Neuronal stem cell (in vitro differentiated cells): ENCODE measurements around the gene MYORG.

Experiments used
- DNase-seq: peaks from one replicate; pipeline ENCODE4 v3.0.0-alpha.2; 2013; ENCODE audit warnings: low spot score
- H2AFZ ChIP-seq: one replicate; pipeline ENCODE4 v1.6.1; 2013; ENCODE audit warnings: mild to moderate bottlenecking, low read length, inconsistent platforms
- H2AK5ac ChIP-seq: 2 replicates; pipeline ENCODE4 v1.6.1; 2013; ENCODE audit warnings: low read depth, mild to moderate bottlenecking, inconsistent platforms, low read length, moderate library complexity, mixed read lengths
- H2BK120ac ChIP-seq: 2 replicates; pipeline ENCODE4 v1.6.1; 2013; ENCODE audit warnings: low read depth, mild to moderate bottlenecking, inconsistent platforms, low read length, moderate library complexity, mixed read lengths
- H2BK12ac ChIP-seq: one replicate; pipeline ENCODE4 v1.6.1; 2013; ENCODE audit warnings: low read length, inconsistent platforms
- H2BK15ac ChIP-seq: 2 replicates; pipeline ENCODE4 v1.6.1; 2013; ENCODE audit warnings: mild to moderate bottlenecking, low read length, inconsistent platforms, mixed read lengths
- H2BK5ac ChIP-seq: one replicate; pipeline ENCODE4 v1.6.1; 2013; ENCODE audit warnings: inconsistent platforms, mild to moderate bottlenecking, low read length, moderate library complexity
- H3K14ac ChIP-seq: one replicate; pipeline ENCODE4 v1.6.1; 2013; ENCODE audit warnings: low read length, inconsistent platforms
- H3K18ac ChIP-seq: 2 replicates; pipeline ENCODE4 v1.6.1; 2013; ENCODE audit warnings: low read length, inconsistent platforms
- H3K23ac ChIP-seq: 2 replicates; pipeline ENCODE4 v1.6.1; 2013; ENCODE audit warnings: low read depth, mild to moderate bottlenecking, mixed read lengths, low read length, inconsistent platforms; ENCODE audit not compliant: poor library complexity
- H3K27ac ChIP-seq: replicated peaks from 3 replicates; pipeline ENCODE4 v1.5.1; 2013; ENCODE audit warnings: low read length, inconsistent platforms
- H3K27me3 ChIP-seq, 3 experiments: 2 replicates each; pipeline ENCODE4 v1.6.1; 2013; ENCODE audit warnings: low read length in 3 of 3, mild to moderate bottlenecking in 2 of 3, inconsistent platforms in 1 of 3, low read depth in 1 of 3, mixed read lengths in 1 of 3, moderate library complexity in 1 of 3; ENCODE audit not compliant: control insufficient read depth in 3 of 3, insufficient read depth in 3 of 3
- H3K36me3 ChIP-seq, 2 donors: replicated peaks in 1 of 2; 2 replicates each; pipeline ENCODE4 v1.6.1; 2013; ENCODE audit warnings: low read length in 2 of 2; ENCODE audit not compliant: control insufficient read depth in 2 of 2, insufficient read depth in 2 of 2
- H3K4ac ChIP-seq: 2 replicates; pipeline ENCODE4 v1.6.1; 2013; ENCODE audit warnings: inconsistent platforms, mild to moderate bottlenecking, low read length, moderate library complexity
- H3K4me1 ChIP-seq, 2 donors: 1 replicate in 1 of 2; 2 replicates in 1 of 2; pipeline ENCODE4 v1.6.1; 2013; ENCODE audit warnings: low read length in 2 of 2, low read depth in 1 of 2; ENCODE audit not compliant: control insufficient read depth in 2 of 2, insufficient read depth in 1 of 2
- H3K4me2 ChIP-seq: one replicate; pipeline ENCODE4 v1.6.1; 2013; ENCODE audit warnings: mild to moderate bottlenecking, low read length, inconsistent platforms; ENCODE audit not compliant: insufficient read depth, poor library complexity, severe bottlenecking
- H3K4me3 ChIP-seq, 2 donors: 2 replicates each; pipeline ENCODE4 v1.5.1; 2013; ENCODE audit warnings: low read length in 2 of 2, mild to moderate bottlenecking in 2 of 2, inconsistent platforms in 1 of 2, moderate library complexity in 1 of 2
- H3K79me1 ChIP-seq: one replicate; pipeline ENCODE4 v1.6.1; 2013; ENCODE audit warnings: low read depth, mild to moderate bottlenecking, inconsistent platforms, low read length, moderate library complexity
- H3K9ac ChIP-seq: one replicate; pipeline ENCODE4 v1.6.1; 2013; ENCODE audit warnings: mild to moderate bottlenecking, low read depth, low read length, inconsistent platforms; ENCODE audit not compliant: poor library complexity
- H3K9me3 ChIP-seq, 2 donors: replicated peaks in 1 of 2; 2 replicates each; pipeline versions ENCODE3 to v1.6.1; 2013; ENCODE audit warnings: low read length in 2 of 2, mild to moderate bottlenecking in 2 of 2, inconsistent platforms in 1 of 2, low read depth in 1 of 2, mixed read lengths in 1 of 2, moderate library complexity in 1 of 2; ENCODE audit not compliant: control insufficient read depth in 2 of 2, insufficient read depth in 1 of 2
- H4K8ac ChIP-seq: one replicate; pipeline ENCODE4 v1.6.1; 2013; ENCODE audit warnings: low read depth, mild to moderate bottlenecking, inconsistent platforms, low read length, moderate library complexity
- H4K91ac ChIP-seq: one replicate; pipeline ENCODE4 v1.6.1; 2013; ENCODE audit warnings: low read length, low read depth, mild to moderate bottlenecking, inconsistent platforms; ENCODE audit not compliant: poor library complexity
- WGBS, 2 donors: extraction: QIAGEN DNeasy Blood & Tissue Kit; methylation state at CpG; one replicate each; pipeline ENCODE4 v1.1.7; 2013; ENCODE audit warnings: missing lambda C conversion rate in 2 of 2, mixed read lengths in 1 of 2; ENCODE audit not compliant: insufficient read length in 2 of 2, insufficient replicate concordance in 1 of 2; ENCODE audit errors: extremely low coverage in 2 of 2; 5-methylcytosine and 5-hydroxymethylcytosine counted together

Gene MYORG

DNA sequence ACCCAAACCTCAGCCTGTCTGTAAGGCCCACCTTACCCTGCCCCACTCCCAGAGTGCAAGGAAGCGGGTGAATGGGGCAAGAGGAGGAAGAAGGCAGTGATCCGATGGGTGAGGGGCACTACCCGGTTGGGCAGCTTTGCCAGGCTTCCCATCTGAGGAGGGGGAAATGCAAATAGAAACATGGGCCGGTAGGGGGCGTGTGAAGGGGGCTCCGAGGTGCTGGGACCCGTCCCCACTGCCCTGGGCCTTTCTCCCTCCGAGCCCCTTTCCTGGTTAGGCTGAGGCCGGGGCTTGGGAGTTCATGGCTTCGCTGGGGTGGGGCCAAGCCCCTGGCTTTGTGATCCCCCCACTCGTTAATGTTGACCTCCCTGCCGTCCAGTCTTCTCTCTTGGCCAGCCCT is 23.6 kb upstream of the MYORG start:
- Histone ChIP-seq H2AK5ac (no peak overlapping the region), H3K27me3 (no peaks in the 10 kb centered on the region), H3K14ac (no peak overlapping the region), H2BK15ac (no peak overlapping the region), H3K9me3 (no peaks in the 10 kb centered on the region), H3K23ac (no peak overlapping the region), H2BK5ac (no peak overlapping the region), H4K8ac (no peak overlapping the region), H3K4me1 (no peaks in the 10 kb centered on the region), H3K4ac (no peak overlapping the region), H3K27ac (no peak overlapping the region), H3K36me3 (peaks cover 1 to 82% of the 10 kb centered on the region in 2 donors), H3K4me2 (no peak overlapping the region), H3K79me1 (no peaks in the 10 kb centered on the region), H3K18ac (no peak overlapping the region), H3K9ac (no peak overlapping the region), H2BK12ac (no peak overlapping the region), H2AFZ (no peak overlapping the region), H3K4me3 (no peak overlapping the region), H4K91ac (no peak overlapping the region), H2BK120ac (no peak overlapping the region)
- no CpG with 5 or more reads among the region's 12 CpGs for WGBS, 2 donors
- no peak for DNase-seq

DNA sequence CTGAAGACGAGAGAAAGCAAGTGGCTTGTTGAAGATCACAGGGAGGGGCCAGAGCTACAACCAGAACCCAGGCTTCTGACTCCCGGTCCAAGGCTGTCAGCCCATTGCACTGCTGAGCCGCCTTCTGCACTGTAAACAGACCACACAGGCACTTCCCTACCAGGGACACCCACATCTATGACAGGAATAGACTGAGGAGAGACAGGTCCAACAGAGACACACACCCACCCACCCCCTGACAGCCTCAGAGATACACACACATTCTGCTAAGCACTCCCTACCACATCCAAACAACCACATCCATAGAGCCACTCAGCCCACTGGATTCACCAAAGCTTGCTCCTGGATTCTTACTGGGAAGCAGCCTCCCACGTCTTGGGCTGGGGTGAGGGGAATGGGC is 23.0 kb upstream of the MYORG start:
- H2BK5ac ChIP-seq = no peak overlapping the region
- no peaks in the 10 kb centered on the region for H3K4me1 ChIP-seq
- H3K36me3 ChIP-seq = peaks cover 1 to 76% of the 10 kb centered on the region in 2 donors
- H3K4me3 ChIP-seq = no peak overlapping the region
- H2BK120ac ChIP-seq = no peak overlapping the region
- no peaks in the 10 kb centered on the region for H3K79me1 ChIP-seq
- H3K9ac ChIP-seq = no peak overlapping the region
- no peak overlapping the region for H3K4ac ChIP-seq
- H3K18ac ChIP-seq = no peak overlapping the region
- no peak overlapping the region for H2AK5ac ChIP-seq
- H4K8ac ChIP-seq = peak overlapping the region; percentile 52
- no peak overlapping the region for H3K23ac ChIP-seq
- H4K91ac ChIP-seq = no peak overlapping the region
- H3K4me2 ChIP-seq = no peak overlapping the region
- no peak for DNase-seq
- H3K27me3 ChIP-seq = no peaks in the 10 kb centered on the region
- no peak overlapping the region for H2BK12ac ChIP-seq
- no peak overlapping the region for H2BK15ac ChIP-seq
- WGBS, 2 donors = no CpG with 5 or more reads among the region's 4 CpGs
- H3K14ac ChIP-seq = no peak overlapping the region
- H2AFZ ChIP-seq = no peak overlapping the region
- H3K27ac ChIP-seq = no peak overlapping the region
- H3K9me3 ChIP-seq = no peaks in the 10 kb centered on the region

DNA sequence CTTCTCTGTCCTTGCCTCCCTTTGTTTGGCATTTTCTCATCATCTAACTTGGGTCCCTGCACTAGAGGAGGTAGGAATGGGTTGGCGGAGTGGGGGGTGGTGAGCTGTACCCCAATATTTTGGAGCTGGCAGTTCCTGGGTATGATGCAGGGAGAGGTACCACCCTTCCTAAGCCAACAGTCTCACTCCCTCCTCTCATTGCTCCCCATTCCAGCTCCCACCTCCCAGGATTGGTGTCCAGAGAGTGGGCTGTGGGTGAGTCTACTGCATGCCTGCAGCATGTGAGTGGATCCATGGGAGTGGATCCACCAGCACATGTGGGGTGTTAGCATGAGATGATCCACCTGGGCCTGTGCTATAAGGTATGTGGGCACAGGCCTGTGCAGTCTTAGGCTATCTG is 22.2 kb upstream of the MYORG start:
- Histone ChIP-seq H4K91ac (no peak overlapping the region), H3K27me3 (no peaks in the 10 kb centered on the region), H3K36me3 (peaks cover 1 to 73% of the 10 kb centered on the region in 2 donors), H3K14ac (no peak overlapping the region), H2BK120ac (no peak overlapping the region), H3K4me1 (no peaks in the 10 kb centered on the region), H3K18ac (no peak overlapping the region), H3K4me3 (peak overlapping the region in 1 of 2 donors; percentile 35), H3K79me1 (no peaks in the 10 kb centered on the region), H3K9ac (no peak overlapping the region), H2AFZ (no peak overlapping the region), H4K8ac (no peak overlapping the region), H3K9me3 (no peaks in the 10 kb centered on the region), H2BK5ac (no peak overlapping the region), H3K27ac (no peak overlapping the region), H3K4me2 (no peak overlapping the region), H3K23ac (no peak overlapping the region), H2BK15ac (no peak overlapping the region), H2AK5ac (no peak overlapping the region), H3K4ac (no peak overlapping the region), H2BK12ac (no peak overlapping the region)
- no CpG with 5 or more reads among the region's 1 CpG for WGBS, 2 donors
- DNase-seq = no peak

DNA sequence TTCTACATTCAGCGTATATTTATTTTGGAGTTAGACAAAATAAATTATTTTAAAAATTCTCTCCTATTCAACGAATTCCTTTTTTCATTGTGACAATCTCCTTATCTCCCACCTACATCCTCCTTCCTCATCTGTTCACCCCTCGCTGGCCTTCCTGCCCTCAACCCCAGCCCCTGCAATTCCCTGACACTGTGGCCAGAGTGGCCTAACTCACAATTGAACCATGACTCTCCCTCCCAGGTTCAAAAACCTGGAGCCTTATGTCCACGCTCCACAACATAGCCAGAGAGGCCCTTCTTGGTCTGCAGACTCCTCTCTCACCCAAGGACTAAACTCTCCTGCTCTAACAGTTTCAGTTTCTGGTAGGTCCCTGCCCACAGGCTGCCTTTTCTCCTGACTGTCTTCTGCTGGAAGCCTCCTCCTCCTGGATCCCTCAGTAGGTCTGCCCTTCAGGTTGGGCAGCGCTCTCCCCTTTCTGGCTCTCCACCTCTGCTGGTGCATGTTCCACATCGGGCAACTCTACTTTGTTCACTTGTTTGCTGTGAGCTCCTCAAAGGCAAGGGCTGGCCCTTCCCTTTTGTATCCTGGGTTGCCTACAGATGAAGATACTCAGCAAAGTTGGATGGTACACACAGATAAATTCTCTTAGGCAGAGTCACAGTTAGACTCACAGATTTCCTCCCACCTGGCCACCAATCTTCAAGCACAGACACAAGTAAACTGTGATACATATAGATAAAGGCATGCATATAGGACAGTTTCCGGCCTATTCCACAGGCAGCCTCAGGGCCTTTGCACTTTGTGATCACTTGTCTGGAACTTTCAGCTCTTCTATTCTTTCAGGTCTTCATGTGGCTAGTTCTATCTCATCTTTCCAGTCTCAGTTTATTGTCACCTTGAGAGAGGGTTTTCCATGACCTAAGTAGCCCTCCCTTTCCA is 19.8 kb upstream of the MYORG start:
- Histone ChIP-seq H3K9ac (no peak overlapping the region), H2AK5ac (no peak overlapping the region), H2AFZ (no peak overlapping the region), H3K79me1 (no peaks in the 10 kb centered on the region), H2BK12ac (no peak overlapping the region), H3K18ac (no peak overlapping the region), H3K14ac (no peak overlapping the region), H2BK15ac (no peak overlapping the region), H3K27me3 (peaks cover 0 to 3% (median 0%) of the 10 kb centered on the region in 3 experiments), H3K4me2 (no peak overlapping the region), H3K27ac (no peak overlapping the region), H3K9me3 (peaks cover 0 to 2% of the 10 kb centered on the region in 2 donors), H4K91ac (no peak overlapping the region), H3K36me3 (peaks cover 0 to 51% of the 10 kb centered on the region in 2 donors), H3K4me3 (no peak overlapping the region), H2BK5ac (no peak overlapping the region), H3K4ac (no peak overlapping the region), H3K23ac (no peak overlapping the region), H2BK120ac (no peak overlapping the region), H3K4me1 (no peaks in the 10 kb centered on the region), H4K8ac (no peak overlapping the region)
- WGBS, 2 donors = no CpG with 5 or more reads among the region's 7 CpGs
- no peak for DNase-seq
